ENCODE results near the gene WDR74.

- TF ChIP-seq, protein P1, sequence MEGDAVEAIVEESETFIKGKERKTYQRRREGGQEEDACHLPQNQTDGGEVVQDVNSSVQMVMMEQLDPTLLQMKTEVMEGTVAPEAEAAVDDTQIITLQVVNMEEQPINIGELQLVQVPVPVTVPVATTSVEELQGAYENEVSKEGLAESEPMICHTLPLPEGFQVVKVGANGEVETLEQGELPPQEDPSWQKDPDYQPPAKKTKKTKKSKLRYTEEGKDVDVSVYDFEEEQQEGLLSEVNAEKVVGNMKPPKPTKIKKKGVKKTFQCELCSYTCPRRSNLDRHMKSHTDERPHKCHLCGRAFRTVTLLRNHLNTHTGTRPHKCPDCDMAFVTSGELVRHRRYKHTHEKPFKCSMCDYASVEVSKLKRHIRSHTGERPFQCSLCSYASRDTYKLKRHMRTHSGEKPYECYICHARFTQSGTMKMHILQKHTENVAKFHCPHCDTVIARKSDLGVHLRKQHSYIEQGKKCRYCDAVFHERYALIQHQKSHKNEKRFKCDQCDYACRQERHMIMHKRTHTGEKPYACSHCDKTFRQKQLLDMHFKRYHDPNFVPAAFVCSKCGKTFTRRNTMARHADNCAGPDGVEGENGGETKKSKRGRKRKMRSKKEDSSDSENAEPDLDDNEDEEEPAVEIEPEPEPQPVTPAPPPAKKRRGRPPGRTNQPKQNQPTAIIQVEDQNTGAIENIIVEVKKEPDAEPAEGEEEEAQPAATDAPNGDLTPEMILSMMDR (IDR thresholded peaks at IDR 0.05), result no peak
- TF ChIP-seq POLR2A (IDR thresholded peaks at IDR 0.05; ENCODE audit: low read depth), result no peak
Measured at GRCh38 chr11:62889126-62889483, 49.7 kb upstream of the WDR74 start.
